RWPE2 (cell line): ENCODE data around the gene PRM1.

ENCODE experiments used
- ATAC-seq: fragments of 200-7000 bp; cut with Tn5 transposase; 3 replicates; pipeline ENCODE4 v1.9.1; 2021; ENCODE audit warnings: low read depth
- DNase-seq: peaks from one replicate; pipeline ENCODE4 v3.0.0-alpha.2; 2020; ENCODE audit warnings: low spot score
- H3K27ac ChIP-seq: fragments of 450-650 bp; 2 replicates; pipeline ENCODE4 v1.5.1; 2017; ENCODE audit warnings: mild to moderate bottlenecking; ENCODE audit not compliant: poor library complexity, severe bottlenecking
- H3K27me3 ChIP-seq: fragments of 250-450 bp; sonication (Bioruptor Pico); 2 replicates; pipeline ENCODE4 v1.5.1; 2021; ENCODE audit warnings: mild to moderate bottlenecking, moderate library complexity; ENCODE audit not compliant: insufficient read depth, poor library complexity, severe bottlenecking
- H3K36me3 ChIP-seq: fragments of 250-450 bp; sonication (Bioruptor Pico); 2 replicates; pipeline ENCODE4 v1.5.1; 2020; ENCODE audit warnings: low read depth, mild to moderate bottlenecking, moderate library complexity
- H3K4me1 ChIP-seq: fragments of 250-450 bp; sonication (Bioruptor Pico); 2 replicates; pipeline ENCODE4 v1.5.1; 2021; ENCODE audit warnings: mild to moderate bottlenecking, moderate library complexity; ENCODE audit not compliant: insufficient read depth, poor library complexity, severe bottlenecking
- H3K4me3 ChIP-seq: fragments of 250-450 bp; sonication (Bioruptor Pico); 2 replicates; pipeline ENCODE4 v1.5.1; 2021; ENCODE audit warnings: mild to moderate bottlenecking, moderate library complexity; ENCODE audit not compliant: severe bottlenecking
- H3K9me3 ChIP-seq: fragments of 250-450 bp; sonication (Bioruptor Pico); 2 replicates; pipeline ENCODE4 v1.5.1; 2021; ENCODE audit warnings: mild to moderate bottlenecking, moderate library complexity; ENCODE audit not compliant: severe bottlenecking
- TF ChIP-seq, protein P1 (sequence below): fragments of 450-650 bp; IDR thresholded peaks from one replicate; pipeline ENCODE4 v1.5.1; 2017; ENCODE audit warnings: mild to moderate bottlenecking, moderate library complexity; ENCODE audit not compliant: poor library complexity, severe bottlenecking

PRM1 gene, protein sequence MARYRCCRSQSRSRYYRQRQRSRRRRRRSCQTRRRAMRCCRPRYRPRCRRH

DNA sequence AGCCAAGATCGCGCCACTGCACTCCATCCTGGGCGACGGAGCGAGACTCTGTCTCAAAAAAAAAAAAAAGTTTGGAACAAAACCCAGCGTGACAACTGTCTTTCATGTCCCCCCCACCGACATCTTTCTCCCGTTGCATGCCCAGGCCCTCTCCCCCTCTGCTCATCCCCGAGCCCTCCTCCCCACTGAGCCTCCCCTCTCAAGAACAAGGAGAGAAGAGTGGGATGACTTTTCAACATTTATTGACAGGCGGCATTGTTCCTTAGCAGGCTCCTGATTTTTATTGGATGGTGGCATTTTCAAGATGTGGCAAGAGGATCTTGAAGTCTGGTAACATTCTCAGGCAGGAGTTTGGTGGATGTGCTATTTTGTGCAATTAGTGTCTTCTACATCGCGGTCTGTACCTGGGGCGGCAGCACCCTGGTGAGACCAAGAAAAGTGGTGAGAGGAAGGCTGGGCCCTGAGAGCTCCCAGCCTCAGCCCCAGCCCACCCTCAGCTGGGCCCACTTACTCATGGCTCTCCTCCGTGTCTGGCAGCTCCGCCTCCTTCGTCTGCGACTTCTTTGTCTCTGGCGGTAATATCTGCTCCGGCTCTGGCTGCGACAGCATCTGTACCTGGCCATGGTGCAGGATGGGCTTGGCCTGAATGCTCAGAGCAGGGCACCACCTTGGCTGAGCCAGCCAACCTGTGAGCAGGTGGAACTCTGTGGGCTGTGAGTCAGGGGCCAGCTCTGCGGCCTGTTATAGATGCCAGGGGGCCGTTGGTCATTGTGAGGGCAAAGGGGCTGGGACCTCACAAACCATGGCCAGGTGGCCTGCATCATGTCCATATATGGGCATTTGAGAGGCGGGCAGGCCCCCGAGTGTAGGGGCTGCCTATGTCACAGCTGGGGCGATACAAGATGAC is at the start of gene PRM1:
Gene PRM1 (minus strand): TSS at position 715 of the 907 bp plus-strand sequence. CDS start 92 bp downstream, at position 623.
- Histone ChIP-seq H3K4me1 (no peaks in the 10 kb centered on the region), H3K27me3 (no peaks in the 10 kb centered on the region), H3K4me3 (no peak within 1 kb of the TSS), H3K27ac (no peak within 1 kb of the TSS), H3K9me3 (no peaks in the 10 kb centered on the region), H3K36me3 (no peaks in the 10 kb centered on the region)
- DNase-seq: no peak
- no peak for ATAC-seq
- TF ChIP-seq, protein P1, sequence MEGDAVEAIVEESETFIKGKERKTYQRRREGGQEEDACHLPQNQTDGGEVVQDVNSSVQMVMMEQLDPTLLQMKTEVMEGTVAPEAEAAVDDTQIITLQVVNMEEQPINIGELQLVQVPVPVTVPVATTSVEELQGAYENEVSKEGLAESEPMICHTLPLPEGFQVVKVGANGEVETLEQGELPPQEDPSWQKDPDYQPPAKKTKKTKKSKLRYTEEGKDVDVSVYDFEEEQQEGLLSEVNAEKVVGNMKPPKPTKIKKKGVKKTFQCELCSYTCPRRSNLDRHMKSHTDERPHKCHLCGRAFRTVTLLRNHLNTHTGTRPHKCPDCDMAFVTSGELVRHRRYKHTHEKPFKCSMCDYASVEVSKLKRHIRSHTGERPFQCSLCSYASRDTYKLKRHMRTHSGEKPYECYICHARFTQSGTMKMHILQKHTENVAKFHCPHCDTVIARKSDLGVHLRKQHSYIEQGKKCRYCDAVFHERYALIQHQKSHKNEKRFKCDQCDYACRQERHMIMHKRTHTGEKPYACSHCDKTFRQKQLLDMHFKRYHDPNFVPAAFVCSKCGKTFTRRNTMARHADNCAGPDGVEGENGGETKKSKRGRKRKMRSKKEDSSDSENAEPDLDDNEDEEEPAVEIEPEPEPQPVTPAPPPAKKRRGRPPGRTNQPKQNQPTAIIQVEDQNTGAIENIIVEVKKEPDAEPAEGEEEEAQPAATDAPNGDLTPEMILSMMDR: no peak

DNA sequence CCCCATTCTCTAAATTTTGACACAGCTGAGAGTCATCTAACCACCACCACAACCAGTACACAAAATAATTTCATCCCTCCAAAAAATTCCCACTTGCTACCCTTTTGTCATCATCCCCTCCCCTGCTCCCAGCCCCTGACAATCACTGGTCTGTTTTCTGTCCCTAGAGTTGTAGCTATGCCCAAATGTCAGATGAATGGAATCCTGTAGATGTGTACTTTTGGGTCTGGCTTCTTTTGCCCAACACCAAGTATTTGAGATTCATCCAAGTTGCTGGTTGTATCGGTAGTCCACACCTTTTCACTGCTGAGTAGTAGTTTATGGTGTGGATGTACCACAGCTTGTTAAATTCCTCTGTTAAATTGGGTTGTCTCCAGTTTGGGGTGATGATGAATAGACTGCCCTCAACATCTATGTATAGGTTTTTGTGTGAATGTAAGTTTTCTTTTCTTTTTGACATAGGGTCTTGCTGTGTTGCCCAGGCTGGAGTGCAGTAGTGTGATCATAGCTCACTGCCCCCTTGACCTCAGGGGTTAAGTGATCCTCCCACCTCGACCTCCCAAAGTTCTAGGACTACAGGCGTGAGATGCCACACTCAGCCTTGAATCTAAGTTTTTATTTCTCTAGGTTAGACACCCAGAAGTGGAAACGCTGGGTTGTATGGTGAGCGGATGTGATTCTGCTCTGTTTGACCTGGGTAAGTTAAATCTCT is 49.6 kb upstream of the PRM1 start:
- Histone ChIP-seq H3K36me3 (no peaks in the 10 kb centered on the region), H3K9me3 (no peaks in the 10 kb centered on the region), H3K4me3 (no peak overlapping the region), H3K27ac (no peak overlapping the region), H3K4me1 (peaks cover 12% of the 10 kb centered on the region), H3K27me3 (no peaks in the 10 kb centered on the region)
- TF ChIP-seq, protein P1: no peak
- DNase-seq: no peak
- ATAC-seq: no peak

DNA sequence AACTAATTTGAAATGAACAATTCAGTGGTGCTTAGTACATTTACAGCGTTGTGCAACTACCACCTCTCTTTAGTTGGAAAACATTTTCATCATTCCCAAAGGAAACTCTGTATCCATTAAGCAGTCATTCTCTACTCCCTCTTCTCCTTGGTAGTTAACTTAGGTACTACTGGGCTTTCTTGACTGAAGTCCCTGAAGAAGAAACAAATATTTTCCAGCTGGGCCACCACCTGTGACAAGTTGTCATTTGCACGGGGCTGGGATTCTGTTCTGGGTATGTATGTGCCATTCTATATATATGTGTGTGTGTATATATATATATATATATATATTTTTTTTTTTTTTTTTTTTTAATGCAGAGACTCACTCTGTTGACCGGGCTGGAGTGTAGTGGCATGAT is 48.8 kb upstream of the PRM1 start:
- Histone ChIP-seq H3K4me1 (peaks cover 12% of the 10 kb centered on the region), H3K27me3 (no peaks in the 10 kb centered on the region), H3K27ac (no peak overlapping the region), H3K36me3 (no peaks in the 10 kb centered on the region), H3K9me3 (no peaks in the 10 kb centered on the region), H3K4me3 (no peak overlapping the region)
- TF ChIP-seq, protein P1: no peak
- ATAC-seq: no peak
- DNase-seq: no peak

DNA sequence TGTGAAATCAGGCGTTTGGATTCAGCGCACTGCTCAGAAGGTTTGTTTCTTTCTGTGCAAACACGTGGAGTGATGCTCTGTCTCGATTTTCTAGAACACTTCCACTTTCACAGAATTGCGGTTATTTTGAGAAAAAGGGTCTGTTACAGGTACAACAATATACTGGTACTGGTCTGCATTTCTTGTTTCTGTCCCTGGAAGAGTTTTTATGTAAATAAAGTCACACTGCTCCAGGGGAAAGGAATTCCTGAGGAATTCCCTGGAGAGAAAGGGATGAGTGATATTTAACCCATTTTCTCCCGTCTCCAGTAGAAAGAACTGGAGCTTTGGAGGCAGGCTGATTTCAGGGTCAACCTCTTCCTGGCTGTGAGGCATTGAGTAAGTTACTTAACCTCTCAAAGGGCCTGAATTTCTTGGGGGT is 48.0 kb upstream of the PRM1 start:
- Histone ChIP-seq H3K4me3 (no peak overlapping the region), H3K27ac (peak overlapping the region; percentile 39), H3K36me3 (no peaks in the 10 kb centered on the region), H3K27me3 (no peaks in the 10 kb centered on the region), H3K9me3 (no peaks in the 10 kb centered on the region), H3K4me1 (peaks cover 12% of the 10 kb centered on the region)
- no peak for DNase-seq
- TF ChIP-seq, protein P1: no peak
- no peak for ATAC-seq
